H7 (cell line): ENCODE results near the gene MAN1C1. TPM values are rescaled to one million over a fixed set of nuclear protein-coding genes. Genes with fewer than 3 reads are reported as not detected.

ENCODE experiments used
- DNase-seq: peaks from one replicate; pipeline ENCODE4 v3.0.0; 2012
- H3K27me3 ChIP-seq: 2 replicates; pipeline ENCODE4 v1.6.0; 2011; ENCODE audit warnings: mild to moderate bottlenecking, low read length; ENCODE audit not compliant: control insufficient read depth, insufficient read depth
- H3K36me3 ChIP-seq: replicated peaks from 2 replicates; pipeline ENCODE4 v1.5.1; 2011; ENCODE audit warnings: low read length; ENCODE audit not compliant: control insufficient read depth, insufficient read depth
- H3K4me3 ChIP-seq: 2 replicates; pipeline ENCODE4 v1.5.1; 2011; ENCODE audit warnings: low read depth, mild to moderate bottlenecking, control low read depth, low read length, moderate library complexity; ENCODE audit not compliant: insufficient read depth
- total RNA-seq: library from RNA; depleted of rRNA; stranded (reverse); fragments of >200 nt; shearing (Covaris generic); gene quantifications from 2 replicates; pipeline ENCODE4 v1.2.3, GENCODE V29; 2014

MAN1C1 gene
- total RNA-seq, 1 experiment from 2014 or later = 19.5 TPM

DNA sequence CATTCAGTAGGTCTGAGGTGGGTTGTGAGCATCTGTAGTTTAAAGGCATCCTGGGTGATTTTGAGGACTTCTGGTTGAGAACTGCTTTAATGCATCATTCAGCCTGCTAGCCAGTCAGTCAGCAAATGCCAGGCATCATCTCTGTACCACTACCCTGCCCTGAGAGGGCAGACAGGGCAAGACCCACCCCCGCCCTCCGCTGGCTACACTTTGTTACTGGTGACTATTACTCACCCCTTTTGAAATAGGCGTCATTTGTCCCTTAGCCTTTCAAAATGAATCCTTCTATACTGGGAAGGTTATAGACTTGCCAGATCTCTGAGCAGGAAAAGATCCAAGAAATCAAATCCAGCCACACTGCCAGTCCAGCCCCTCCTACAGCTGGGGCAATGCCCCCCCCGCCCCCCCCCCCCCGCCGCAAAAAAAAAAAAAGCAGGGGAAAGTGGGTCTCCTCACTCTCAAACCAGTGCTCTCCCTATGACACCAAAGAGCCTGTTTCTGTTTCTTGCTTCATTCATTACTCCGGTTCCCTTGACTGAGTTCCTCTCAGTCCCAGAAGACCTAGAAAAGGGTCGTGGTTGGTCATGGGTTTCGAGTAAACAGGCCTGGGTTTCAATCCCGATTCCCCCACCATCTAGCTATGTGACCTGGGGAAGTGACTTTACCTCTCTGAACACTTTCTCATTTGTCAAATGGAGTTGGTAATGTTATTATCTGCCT, 187.8 kb downstream of the MAN1C1 start:
- Histone ChIP-seq H3K4me3 (no peak overlapping the region), H3K27me3 (peaks cover under 1% of the 10 kb centered on the region; the same call in 1 of the 2 replicates), H3K36me3 (peaks cover 10% of the 10 kb centered on the region)
- DNase-seq = peak; percentile 74

DNA sequence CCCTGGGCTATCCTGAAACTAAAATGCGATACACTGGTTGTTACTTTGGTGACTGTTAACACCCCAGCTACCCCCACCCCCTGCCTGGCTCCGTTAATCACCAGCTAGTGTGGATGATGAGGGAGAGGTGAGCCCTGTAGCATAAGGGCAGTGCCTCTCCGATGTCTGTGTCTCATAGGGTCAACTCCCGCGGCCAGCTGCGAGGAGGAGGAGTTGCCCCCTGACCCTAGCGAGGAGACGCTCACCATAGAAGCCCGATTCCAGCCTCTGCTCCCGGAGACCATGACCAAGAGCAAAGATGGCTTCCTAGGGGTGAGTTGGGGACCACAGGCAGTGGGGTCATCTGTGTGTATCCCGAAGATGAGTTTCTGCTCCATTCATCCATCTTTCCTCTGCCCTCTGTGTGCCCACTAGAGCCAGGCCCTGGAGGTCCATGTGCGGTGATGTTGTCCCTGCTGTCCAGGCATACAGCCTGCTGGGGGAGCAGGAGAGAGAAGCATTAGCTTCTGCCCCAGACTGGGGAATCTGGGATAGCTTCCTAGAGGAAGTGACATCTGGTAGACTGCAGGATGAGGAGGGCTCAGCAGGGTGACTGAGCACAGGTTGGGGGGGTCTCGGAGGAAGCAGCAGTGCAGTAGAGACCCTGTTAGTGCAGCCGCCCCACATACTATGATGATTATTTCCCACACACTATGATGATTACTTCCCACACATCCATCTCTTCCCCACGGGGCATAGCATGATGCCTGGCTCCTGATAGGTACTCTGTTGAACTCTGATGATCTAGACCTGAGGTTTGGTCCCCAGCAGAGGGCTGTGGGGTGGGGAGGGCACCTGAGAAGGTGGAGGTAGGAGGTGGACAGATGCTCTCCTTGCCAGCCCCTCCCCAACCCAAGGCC, 188.6 kb downstream of the MAN1C1 start:
- H3K36me3 ChIP-seq = peaks cover 12% of the 10 kb centered on the region
- no peaks in the 10 kb centered on the region for H3K27me3 ChIP-seq
- H3K4me3 ChIP-seq = no peak overlapping the region
- peak; percentile 41 for DNase-seq

DNA sequence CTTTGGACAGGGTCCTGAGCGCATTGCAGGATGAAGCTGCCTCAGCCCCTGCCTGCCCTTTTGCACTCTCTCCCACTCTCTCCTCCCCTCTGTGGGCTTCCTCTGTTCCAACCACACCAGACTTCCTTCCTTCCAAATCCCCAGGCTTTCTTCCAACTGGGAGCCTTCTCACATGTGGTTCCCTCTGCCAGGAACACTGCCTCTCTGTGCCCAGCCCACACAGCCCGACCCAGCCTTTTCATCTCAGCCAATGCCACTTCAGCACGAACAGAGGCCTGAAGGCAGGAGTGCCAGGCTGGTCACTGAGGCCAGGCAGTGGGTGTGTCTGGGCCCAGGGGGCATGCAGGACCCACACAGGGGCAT, 189.3 kb downstream of the MAN1C1 start:
- no peak for DNase-seq
- Histone ChIP-seq H3K27me3 (no peaks in the 10 kb centered on the region), H3K36me3 (peaks cover 13% of the 10 kb centered on the region), H3K4me3 (no peak overlapping the region)

DNA sequence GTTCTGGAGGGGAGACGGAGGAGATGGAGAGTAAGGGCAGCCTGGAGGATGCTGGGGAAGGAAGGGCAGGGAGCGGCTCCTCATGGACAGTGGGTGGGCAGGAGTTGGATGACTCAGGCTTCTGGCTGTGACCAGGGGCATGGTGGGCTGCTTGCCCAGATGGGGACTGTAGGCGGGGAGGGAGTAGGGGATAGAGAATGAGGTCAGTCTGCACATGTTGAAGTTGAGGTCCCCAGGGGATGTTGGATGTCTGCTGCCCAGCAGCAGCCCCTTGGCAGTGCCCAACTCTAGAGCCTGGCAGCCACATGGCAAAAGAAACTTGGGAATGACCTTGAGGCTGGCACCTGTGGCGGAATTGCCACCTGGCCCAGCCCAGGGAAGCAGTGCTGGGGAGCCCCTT, 189.8 kb downstream of the MAN1C1 start:
- Histone ChIP-seq H3K36me3 (peaks cover 16% of the 10 kb centered on the region), H3K27me3 (no peaks in the 10 kb centered on the region), H3K4me3 (no peak overlapping the region)
- DNase-seq = no peak

DNA sequence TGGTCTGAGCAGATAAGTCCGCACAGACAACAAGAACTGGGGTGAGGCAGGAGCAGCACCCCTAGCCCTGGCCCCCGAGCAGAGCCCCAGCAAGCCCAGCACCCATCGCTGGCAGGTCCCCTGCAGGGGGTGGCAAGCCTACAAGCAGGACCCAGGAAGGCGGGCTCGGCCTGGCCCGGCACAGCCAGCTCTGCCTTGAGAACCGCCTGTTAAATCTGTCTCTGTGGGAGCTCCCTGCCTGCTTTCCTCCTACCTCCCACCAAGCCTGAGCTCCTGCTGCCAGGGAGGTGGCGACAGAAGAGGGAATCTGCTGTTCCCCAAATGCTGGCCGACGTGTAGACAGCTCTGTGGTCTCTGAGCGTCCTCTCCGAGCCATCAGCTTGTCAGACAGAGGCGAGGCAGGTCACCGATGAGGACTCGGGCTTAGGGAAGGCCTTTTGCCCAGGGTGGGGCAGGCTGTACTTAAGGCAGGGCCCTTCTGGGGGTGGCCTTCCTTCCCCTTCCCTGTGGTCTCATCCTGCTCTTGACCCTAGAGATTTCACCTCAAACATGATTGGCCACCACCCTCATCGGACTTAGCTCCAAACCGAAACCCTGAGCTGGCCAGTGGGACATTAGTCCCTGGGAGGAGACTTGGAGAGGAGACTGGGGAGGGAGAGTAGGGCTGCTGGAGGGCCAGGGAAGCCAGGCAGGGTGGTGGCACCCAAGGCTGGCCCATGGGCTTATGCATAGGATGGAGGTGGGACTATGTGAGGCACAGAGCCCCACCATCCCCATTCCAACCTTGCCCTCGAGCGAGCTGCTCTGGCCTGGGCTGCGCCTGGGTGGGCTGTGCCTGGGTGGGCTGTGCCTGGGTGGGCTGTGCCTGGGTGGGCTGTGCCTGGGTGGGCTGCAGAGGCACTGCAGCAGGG, 191.1 kb downstream of the MAN1C1 start:
- no peaks in the 10 kb centered on the region for H3K27me3 ChIP-seq

DNA sequence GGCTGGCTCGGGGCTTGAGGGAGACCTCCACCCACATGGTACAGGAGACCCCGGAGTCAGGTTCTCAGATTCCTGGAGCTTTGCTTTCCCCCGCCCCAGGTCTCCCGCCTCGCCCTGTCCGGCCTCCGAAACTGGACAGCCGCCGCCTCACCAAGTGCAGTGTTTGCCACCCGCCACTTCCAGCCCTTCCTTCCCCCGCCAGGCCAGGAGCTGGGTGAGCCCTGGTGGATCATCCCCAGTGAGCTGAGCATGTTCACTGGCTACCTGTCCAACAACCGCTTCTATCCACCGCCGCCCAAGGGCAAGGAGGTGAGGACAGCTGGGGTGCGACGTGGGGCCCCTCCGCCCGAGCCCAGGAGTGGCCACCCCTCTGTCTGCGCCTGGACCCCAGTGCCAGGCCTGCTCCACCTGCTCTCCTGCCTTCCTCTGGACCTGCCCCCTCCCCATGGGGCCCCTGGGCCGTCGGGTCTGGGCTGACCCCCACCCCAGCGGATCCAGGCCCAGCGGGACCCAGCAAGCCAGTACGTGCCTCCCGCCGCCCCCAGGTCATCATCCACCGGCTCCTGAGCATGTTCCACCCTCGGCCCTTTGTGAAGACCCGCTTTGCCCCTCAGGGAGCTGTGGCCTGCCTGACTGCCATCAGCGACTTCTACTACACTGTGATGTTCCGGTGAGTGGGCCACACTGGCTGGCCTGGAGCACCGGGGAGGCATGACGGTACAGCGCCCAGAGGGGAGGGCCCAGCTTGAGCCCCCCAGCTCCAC, 192.1 kb downstream of the MAN1C1 start:
- peaks cover 16% of the 10 kb centered on the region for H3K36me3 ChIP-seq
- no peaks in the 10 kb centered on the region for H3K27me3 ChIP-seq
- no peak overlapping the region for H3K4me3 ChIP-seq
- peak; percentile 43 for DNase-seq

More for the DNA sequence above, 191.1 kb downstream of the MAN1C1 start:
- DNase-seq = peak; percentile 49
- Histone ChIP-seq H3K4me3 (no peak overlapping the region), H3K36me3 (peaks cover 16% of the 10 kb centered on the region)

DNA sequence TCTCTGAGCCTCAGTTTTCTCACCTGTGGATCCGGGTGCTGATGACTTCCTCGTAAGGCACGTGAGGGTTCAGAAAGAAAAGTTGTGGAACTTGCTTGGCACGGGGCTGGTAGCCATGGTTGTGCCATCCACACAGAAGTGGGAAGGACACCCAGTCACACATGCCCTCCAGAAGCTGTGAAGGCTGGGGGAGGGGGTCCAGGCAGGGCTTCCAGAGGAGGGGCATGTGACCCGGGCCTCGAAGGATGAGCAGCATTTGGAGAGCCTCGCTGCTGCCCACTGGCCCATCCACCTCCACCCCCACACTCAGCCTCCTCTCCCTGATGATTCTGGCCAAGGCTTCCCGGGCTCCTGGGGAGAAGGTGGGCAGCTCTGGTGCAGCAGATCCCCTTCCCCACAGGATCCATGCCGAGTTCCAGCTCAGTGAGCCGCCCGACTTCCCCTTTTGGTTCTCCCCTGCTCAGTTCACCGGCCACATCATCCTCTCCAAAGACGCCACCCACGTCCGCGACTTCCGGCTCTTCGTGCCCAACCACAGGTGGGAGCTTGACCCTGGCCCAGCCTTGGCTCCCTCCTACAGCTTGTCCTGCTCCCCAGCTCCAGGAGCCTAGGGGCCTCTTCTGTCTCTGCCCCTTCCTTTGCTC, 192.8 kb downstream of the MAN1C1 start:
- Histone ChIP-seq H3K27me3 (no peaks in the 10 kb centered on the region), H3K36me3 (peaks cover 22% of the 10 kb centered on the region), H3K4me3 (no peak overlapping the region)
- peak; percentile 40 for DNase-seq

DNA sequence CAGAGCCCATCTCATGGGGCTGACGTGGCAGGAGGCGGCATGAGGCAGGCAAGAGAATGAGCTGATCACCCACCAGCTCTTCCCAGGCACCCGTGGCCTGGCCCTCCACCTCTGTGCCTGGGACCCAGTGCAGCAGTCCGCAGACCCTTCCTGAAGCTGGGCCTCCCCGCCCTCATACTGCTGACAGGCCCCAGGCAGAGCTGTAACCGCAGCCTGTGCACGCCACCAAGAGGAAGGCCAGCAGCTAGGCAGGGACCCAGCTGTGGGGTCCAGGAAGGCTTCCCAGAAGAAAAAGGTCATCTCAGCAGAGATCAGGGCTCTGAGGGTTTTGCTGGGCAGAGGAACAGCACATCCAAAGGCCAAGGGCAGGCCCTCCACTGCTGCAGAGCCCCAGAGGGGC, 193.3 kb downstream of the MAN1C1 start:
- Histone ChIP-seq H3K4me3 (no peak overlapping the region), H3K36me3 (peaks cover 24% of the 10 kb centered on the region), H3K27me3 (no peaks in the 10 kb centered on the region)
- DNase-seq = peak; percentile 58

DNA sequence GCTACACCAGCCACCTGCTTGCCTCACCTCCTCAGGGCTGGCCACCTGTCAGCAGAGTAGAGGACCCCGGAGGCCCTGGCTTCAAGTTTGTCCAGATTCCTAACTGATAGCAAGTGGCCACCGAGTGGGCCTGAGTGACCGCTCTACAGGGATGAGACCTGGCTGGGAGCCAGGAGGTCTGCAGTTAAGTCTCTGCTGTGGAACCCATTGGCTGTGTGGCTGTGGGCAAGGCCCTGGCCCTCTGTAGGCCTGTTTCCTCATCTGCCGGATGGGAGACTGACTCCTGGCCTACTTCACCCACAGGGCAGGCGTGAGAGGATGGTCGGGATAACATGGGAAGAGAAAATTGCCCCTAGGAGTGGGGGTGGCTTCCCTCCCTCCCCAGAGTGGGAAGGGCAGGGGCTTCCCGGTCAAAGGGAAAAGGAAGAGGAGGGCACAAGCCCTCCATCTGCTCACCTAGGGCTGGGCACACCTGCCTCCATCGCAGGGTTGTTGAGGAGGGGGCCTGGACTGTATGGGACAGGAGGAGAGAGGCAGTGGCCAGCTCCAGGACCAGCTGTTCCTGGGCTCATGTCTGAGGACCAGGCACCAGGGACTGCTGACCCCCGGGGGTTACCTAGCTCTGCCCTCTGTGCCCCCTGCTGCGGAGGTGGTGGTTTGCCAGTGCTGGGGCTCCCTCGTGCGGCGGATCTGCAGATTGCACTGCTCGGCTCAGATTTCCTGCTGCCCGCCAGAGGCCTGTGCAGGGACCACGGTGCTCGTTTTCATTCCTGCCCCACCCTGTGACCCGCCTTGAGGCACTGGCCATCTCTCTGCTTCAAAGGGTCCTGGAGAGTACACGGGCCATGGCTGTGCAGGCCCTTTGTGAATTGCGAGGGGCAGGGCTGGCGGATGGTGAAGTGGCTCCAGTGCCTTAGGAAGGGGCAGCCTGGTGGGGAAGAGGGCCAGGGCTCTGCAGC, 194.0 kb downstream of the MAN1C1 start:
- no peaks in the 10 kb centered on the region for H3K27me3 ChIP-seq
- DNase-seq = peak; percentile 97
- peaks cover 22% of the 10 kb centered on the region for H3K36me3 ChIP-seq
- no peak overlapping the region for H3K4me3 ChIP-seq

DNA sequence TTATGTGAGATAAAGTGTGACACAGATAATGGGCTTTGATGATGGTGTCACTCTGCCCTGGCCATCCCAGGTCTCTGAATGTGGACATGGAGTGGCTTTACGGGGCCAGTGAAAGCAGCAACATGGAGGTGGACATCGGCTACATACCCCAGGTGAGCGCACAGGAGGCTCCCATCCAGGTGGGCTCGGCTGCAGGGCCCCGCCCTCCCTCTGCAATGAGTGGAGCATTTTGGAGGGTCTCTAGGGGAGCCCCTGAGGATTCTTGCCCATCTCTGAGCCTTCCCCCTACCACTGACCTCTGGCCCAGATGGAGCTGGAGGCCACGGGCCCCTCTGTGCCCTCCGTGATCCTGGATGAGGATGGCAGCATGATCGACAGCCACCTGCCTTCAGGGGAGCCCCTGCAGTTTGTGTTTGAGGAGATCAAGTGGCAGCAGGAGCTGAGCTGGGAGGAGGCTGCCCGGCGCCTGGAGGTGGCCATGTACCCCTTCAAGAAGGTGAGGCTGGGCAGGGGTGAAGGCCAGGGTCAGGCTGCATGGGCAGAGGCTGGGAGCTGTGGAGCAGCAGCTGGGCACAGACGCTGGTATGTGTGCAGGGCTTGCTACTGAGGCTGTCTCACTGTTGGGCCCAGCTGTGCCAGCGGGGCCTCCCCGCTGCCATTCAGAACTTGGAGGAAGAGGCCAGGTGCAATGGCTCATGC, 194.9 kb downstream of the MAN1C1 start:
- no peak for DNase-seq
- Histone ChIP-seq H3K4me3 (no peak overlapping the region), H3K36me3 (peaks cover 18% of the 10 kb centered on the region), H3K27me3 (no peaks in the 10 kb centered on the region)

DNA sequence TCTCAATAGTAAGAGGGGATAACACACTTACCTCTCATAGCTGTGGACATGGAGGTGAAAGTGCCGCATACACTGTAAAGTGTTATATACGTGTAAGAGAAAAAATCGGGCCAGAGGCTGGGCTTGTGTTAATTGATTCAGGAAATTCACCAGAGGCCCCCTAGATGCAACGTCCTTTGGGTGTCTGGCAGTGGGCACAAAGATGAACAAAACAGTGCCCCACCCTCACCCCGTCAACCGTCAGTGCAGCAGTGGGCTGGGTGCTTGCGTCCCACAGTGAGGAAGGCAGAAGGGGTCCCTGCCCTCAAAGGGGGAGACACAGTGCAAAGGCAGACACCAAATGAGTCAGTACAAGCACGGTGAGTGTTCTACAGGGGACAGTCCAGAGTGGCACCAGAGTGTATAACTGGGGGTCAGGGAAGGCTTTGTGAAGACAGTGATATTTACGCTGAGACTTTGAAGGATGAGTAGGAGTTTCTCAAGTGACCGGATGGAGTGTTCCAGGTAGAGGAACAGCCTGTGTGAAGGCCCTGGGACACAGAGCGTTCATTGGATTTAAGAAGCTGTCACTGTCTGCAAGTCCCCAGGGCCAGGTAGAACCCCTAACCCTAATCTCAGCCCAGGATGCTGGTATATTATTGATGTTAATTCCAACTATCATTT, 196.6 kb downstream of the MAN1C1 start:
- H3K27me3 ChIP-seq = no peaks in the 10 kb centered on the region
- no peak overlapping the region for H3K4me3 ChIP-seq
- DNase-seq = peak; percentile 17
- peaks cover 18% of the 10 kb centered on the region for H3K36me3 ChIP-seq
